ENCODE data around the gene ATG2A. TPM values are rescaled to one million over a fixed set of nuclear protein-coding genes. Genes with fewer than 3 reads are reported as not detected.

Gene ATG2A
- total and polyA plus RNA-seq, 2 experiments from 2014 or later, result 11.7 to 18.1 TPM

GRCh38 chr11:64916040-64916774, 802 bp downstream of the ATG2A start:
- H3K4me1 ChIP-seq (ENCODE audit: insufficient read depth), result peaks cover 12% of the 10 kb centered on the region
- no peaks in the 10 kb centered on the region for H3K9me3 ChIP-seq (ENCODE audit: low read depth)
- H3K4me2 ChIP-seq, result peak overlapping the region; percentile 97
- peaks cover 24% of the 10 kb centered on the region for H3K79me2 ChIP-seq
- WGBS (ENCODE audit: low lambda C conversion rate, missing lambda C conversion rate), result 8% methylated on average over 21 of the region's 23 CpGs
- H2AFZ ChIP-seq, result peak overlapping the region; percentile 36
- DNase-seq (ENCODE audit: low spot score), result peak; percentile 54
- H3K36me3 ChIP-seq (replicated peaks; ENCODE audit: insufficient read depth, low read depth), result no peaks in the 10 kb centered on the region
- no peaks in the 10 kb centered on the region for H4K20me1 ChIP-seq (ENCODE audit: insufficient read depth, poor library complexity, severe bottlenecking)
- H3K9me2 ChIP-seq (replicated peaks; ENCODE audit: insufficient read depth), result no peaks in the 10 kb centered on the region
- H3K4me3 ChIP-seq, result peak overlapping the region; percentile 46
- TF ChIP-seq, protein P1, sequence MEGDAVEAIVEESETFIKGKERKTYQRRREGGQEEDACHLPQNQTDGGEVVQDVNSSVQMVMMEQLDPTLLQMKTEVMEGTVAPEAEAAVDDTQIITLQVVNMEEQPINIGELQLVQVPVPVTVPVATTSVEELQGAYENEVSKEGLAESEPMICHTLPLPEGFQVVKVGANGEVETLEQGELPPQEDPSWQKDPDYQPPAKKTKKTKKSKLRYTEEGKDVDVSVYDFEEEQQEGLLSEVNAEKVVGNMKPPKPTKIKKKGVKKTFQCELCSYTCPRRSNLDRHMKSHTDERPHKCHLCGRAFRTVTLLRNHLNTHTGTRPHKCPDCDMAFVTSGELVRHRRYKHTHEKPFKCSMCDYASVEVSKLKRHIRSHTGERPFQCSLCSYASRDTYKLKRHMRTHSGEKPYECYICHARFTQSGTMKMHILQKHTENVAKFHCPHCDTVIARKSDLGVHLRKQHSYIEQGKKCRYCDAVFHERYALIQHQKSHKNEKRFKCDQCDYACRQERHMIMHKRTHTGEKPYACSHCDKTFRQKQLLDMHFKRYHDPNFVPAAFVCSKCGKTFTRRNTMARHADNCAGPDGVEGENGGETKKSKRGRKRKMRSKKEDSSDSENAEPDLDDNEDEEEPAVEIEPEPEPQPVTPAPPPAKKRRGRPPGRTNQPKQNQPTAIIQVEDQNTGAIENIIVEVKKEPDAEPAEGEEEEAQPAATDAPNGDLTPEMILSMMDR (IDR thresholded peaks at IDR 0.05; ENCODE audit: poor library complexity), result no peak
- TF ChIP-seq EZH2phosphoT487 (IDR thresholded peaks at IDR 0.05; ENCODE audit: low read depth, severe bottlenecking, unreplicated experiment) (no peak), EZH2 (IDR thresholded peaks at IDR 0.05; ENCODE audit: borderline replicate concordance) (no peak)
- no peaks in the 10 kb centered on the region for H3K27me3 ChIP-seq
- H3K27ac ChIP-seq, result peak overlapping the region; percentile 71

DNA sequence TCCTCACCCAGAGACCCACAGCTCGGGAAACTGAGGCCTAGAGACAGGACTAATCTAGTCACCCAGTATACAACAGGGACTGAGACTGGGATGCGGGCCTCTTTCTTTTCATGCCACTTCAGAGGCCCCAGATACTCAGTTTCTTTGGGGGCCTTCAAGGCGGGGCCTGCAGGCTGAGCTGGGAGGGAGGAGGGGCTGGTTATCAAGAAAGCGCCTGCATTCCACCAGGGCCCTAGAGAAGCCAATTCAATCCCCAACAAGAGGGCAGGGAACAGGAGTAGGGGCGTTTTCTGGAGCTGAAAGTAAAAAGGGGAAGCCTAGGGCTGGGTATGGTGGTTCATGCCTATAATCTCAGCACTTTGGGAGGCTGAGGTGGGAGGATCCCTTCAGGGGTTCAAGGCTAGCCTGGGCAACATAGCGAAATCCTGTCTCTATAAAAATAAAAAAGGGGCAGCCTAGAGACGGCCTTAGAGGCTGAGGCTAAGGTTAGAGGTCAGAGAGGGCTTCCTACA, 1.6 kb downstream of the ATG2A start:
- no peaks in the 10 kb centered on the region for H3K27me3 ChIP-seq
- DNase-seq (ENCODE audit: low spot score), result no peak
- H3K9me3 ChIP-seq (ENCODE audit: low read depth), result no peaks in the 10 kb centered on the region
- H4K20me1 ChIP-seq (ENCODE audit: insufficient read depth, poor library complexity, severe bottlenecking), result no peaks in the 10 kb centered on the region
- no peak overlapping the region for H3K4me3 ChIP-seq
- H3K79me2 ChIP-seq, result peaks cover 24% of the 10 kb centered on the region
- no peaks in the 10 kb centered on the region for H3K9me2 ChIP-seq (replicated peaks; ENCODE audit: insufficient read depth)
- peak overlapping the region; percentile 97 for H3K4me2 ChIP-seq
- TF ChIP-seq EZH2phosphoT487 (IDR thresholded peaks at IDR 0.05; ENCODE audit: low read depth, severe bottlenecking, unreplicated experiment), result no peak
- TF ChIP-seq EZH2 (IDR thresholded peaks at IDR 0.05; ENCODE audit: borderline replicate concordance), result no peak
- TF ChIP-seq, protein P1 (IDR thresholded peaks at IDR 0.05; ENCODE audit: poor library complexity), result no peak
- peaks cover 12% of the 10 kb centered on the region for H3K4me1 ChIP-seq (ENCODE audit: insufficient read depth)
- H3K27ac ChIP-seq, result peak overlapping the region; percentile 71
- H3K36me3 ChIP-seq (replicated peaks; ENCODE audit: insufficient read depth, low read depth), result no peaks in the 10 kb centered on the region
- WGBS (ENCODE audit: low lambda C conversion rate, missing lambda C conversion rate), result 82% methylated on average over 7 of the region's 7 CpGs
- H2AFZ ChIP-seq, result no peak overlapping the region

GRCh38 chr11:64914123-64914522, 2.9 kb downstream of the ATG2A start:
- H2AFZ ChIP-seq, result no peak overlapping the region
- peaks cover 24% of the 10 kb centered on the region for H3K79me2 ChIP-seq
- no peaks in the 10 kb centered on the region for H3K9me2 ChIP-seq (replicated peaks; ENCODE audit: insufficient read depth)
- H3K4me2 ChIP-seq, result no peak overlapping the region
- no peaks in the 10 kb centered on the region for H3K9me3 ChIP-seq (ENCODE audit: low read depth)
- no peak for TF ChIP-seq EZH2 (IDR thresholded peaks at IDR 0.05; ENCODE audit: borderline replicate concordance)
- TF ChIP-seq, protein P1 (IDR thresholded peaks at IDR 0.05; ENCODE audit: poor library complexity), result no peak
- TF ChIP-seq EZH2phosphoT487 (IDR thresholded peaks at IDR 0.05; ENCODE audit: low read depth, severe bottlenecking, unreplicated experiment), result no peak
- H4K20me1 ChIP-seq (ENCODE audit: insufficient read depth, poor library complexity, severe bottlenecking), result no peaks in the 10 kb centered on the region
- H3K4me3 ChIP-seq, result no peak overlapping the region
- DNase-seq (ENCODE audit: low spot score), result no peak
- no peaks in the 10 kb centered on the region for H3K36me3 ChIP-seq (replicated peaks; ENCODE audit: insufficient read depth, low read depth)
- H3K27me3 ChIP-seq, result no peaks in the 10 kb centered on the region
- H3K4me1 ChIP-seq (ENCODE audit: insufficient read depth), result peaks cover 12% of the 10 kb centered on the region
- WGBS (ENCODE audit: low lambda C conversion rate, missing lambda C conversion rate), result 98% methylated on average over 14 of the region's 17 CpGs
- no peak overlapping the region for H3K27ac ChIP-seq
